Measurements from ENCODE around the gene MARVELD2. TPM values are rescaled to one million over a fixed set of nuclear protein-coding genes. Genes with fewer than 3 reads are reported as not detected.

The MARVELD2 gene
- total and polyA plus RNA-seq, 9 of the 15 experiments (the other 6 are each of a cell fraction or from before 2014, with no cell fraction given) = 0.03 to 0.29 (median 0.06) TPM; not detected in 3

GRCh38 chr5:69369340-69370121 lies 45.4 kb upstream of the MARVELD2 start, which contains the start of the genes AK6, RAD17 and TAF9:
TSS of gene AK6 (minus strand) at chr5:69369520. CDS start at chr5:69369490, 30 bp downstream.
TSS of gene RAD17 (plus strand) at chr5:69369818. CDS start at chr5:69372209, 2,391 bp downstream.
TSS of gene TAF9 (minus strand) at chr5:69369520. CDS start at chr5:69365737, 3,783 bp downstream.
- WGBS (ENCODE audit: insufficient coverage, low coverage, missing lambda C conversion rate) = under 1% methylated on average over 44 of the region's 66 CpGs
- Histone ChIP-seq H4K20me1 (replicated peaks; ENCODE audit: control insufficient read depth, insufficient read depth, low read length) (no peaks in the 10 kb centered on the region), H3K4me1 (replicated peaks in 1 of 2; ENCODE audit: control insufficient read depth in 2 of 2, insufficient read depth in 2 of 2, low read length in 2 of 2) (peaks cover 0 to 6% of the 10 kb centered on the region in 2 experiments; a peak in 4 of 5 replicates), H3K4me2 (ENCODE audit: insufficient read depth, low read length) (peak within 1 kb of the TSS; percentile 96), H3K9ac (ENCODE audit: insufficient read depth in 1 of 2, low read depth in 2 of 2, low read length in 2 of 2) (peak within 1 kb of the TSS; percentile 92 to 97), H3K79me2 (ENCODE audit: control insufficient read depth, insufficient read depth, low read length) (peaks cover 84% of the 10 kb centered on the region), H3K36me3 (ENCODE audit: control insufficient read depth, insufficient read depth, low read length) (peaks cover 41% of the 10 kb centered on the region), H3K27ac (ENCODE audit: extremely low read depth, low read depth, low read length) (peak within 1 kb of the TSS; percentile 99), H3K27me3 (ENCODE audit: control insufficient read depth in 2 of 2, insufficient read depth in 2 of 2, low read length in 2 of 2) (no peaks in the 10 kb centered on the region), H3K4me3 (peak within 1 kb of the TSS; percentile 70), H2AFZ (ENCODE audit: low read depth, low read length) (peak within 1 kb of the TSS; percentile 97), H3K9me3 (replicated peaks; ENCODE audit: control insufficient read depth, insufficient read depth, low read depth, low read length) (no peaks in the 10 kb centered on the region), H3K9me1 (ENCODE audit: control insufficient read depth, insufficient read depth, low read length) (no peaks in the 10 kb centered on the region)
- in situ Hi-C loops (cut with MboI) = no loop called here
- peak; percentile 87 to 95 (median 90) for DNase-seq (ENCODE audit: extremely low read depth in 1 of 4, low spot score in 3 of 4)
- peak; percentile 85 for FAIRE-seq
- intact Hi-C loops (cut with micrococcal nuclease) = loop anchor here (2.0 kb wide), 2 partner anchors 275 to 327 kb away; partner anchors contain the start of gene SLC30A5
- no TSS peak for BruUV-seq (replicated peaks)
- POLR2A ChIA-PET = interaction anchor here (0.8 to 1.4 kb wide), 6 partner anchors 9 to 276 kb away, joined by 3 to 6 read pairs (median 4); partner anchors contain the start of gene SLC30A5
- ATAC-seq = peak; percentile 90
- CTCF ChIA-PET (ENCODE audit: low intra/inter-chr PET ratio) = no interaction called here
- TF ChIP-seq HMGN3 (IDR thresholded peaks at IDR 0.05; ENCODE audit: borderline replicate concordance, extremely low read depth, insufficient read length, low read depth, low read length) (peak; percentile 84), GABPB1 (CRISPR knock-in tag; IDR thresholded peaks at IDR 0.05) (peak; percentile 93), YY1 (IDR thresholded peaks at IDR 0.05; ENCODE audit: borderline replicate concordance in 1 of 3, control insufficient read depth in 1 of 3, extremely low read depth in 1 of 3, insufficient read depth in 3 of 3, insufficient read length in 1 of 3, insufficient replicate concordance in 2 of 3, low read depth in 1 of 3, low read length in 2 of 3) (peak; percentile 44 to 91 (median 84)), KHSRP (IDR thresholded peaks at IDR 0.05) (no peak), HMGXB4 (CRISPR knock-in tag; IDR thresholded peaks at IDR 0.05) (peak; percentile 78; the same call in 1 of the 2 replicates), TRIM28 (IDR thresholded peaks at IDR 0.05) (0 out of 2 replicates have a peak, but pooled peaks have one; percentile 29), ZBTB40 (IDR thresholded peaks at IDR 0.05) (peak; percentile 76), ZBTB40 (CRISPR knock-in tag; IDR thresholded peaks at IDR 0.05) (no peak), HNRNPK (IDR thresholded peaks at IDR 0.05; ENCODE audit: low read depth, low read length, poor library complexity, severe bottlenecking) (peak; percentile 65)

Data from K562 (cell line).